H1 (cell line): ENCODE data around the gene OSBPL6. TPM values are rescaled to one million over a fixed set of nuclear protein-coding genes. Genes with fewer than 3 reads are reported as not detected.
A peak's percentile ranks its signal among the peaks of the same experiment; 100 is the strongest.

ENCODE experiments used
- CTCF ChIA-PET: fragments of 300-600 bp; sonication (Branson Sonifier 250); formaldehyde crosslinking; loops from one replicate; lab custom pipeline; 2021; ENCODE audit not compliant: partially characterized antibody; lab: Charles Lee
- POLR2A ChIA-PET: fragments of 300-600 bp; sonication (Branson Sonifier 250); formaldehyde crosslinking; loops from one replicate; lab custom pipeline; 2021; ENCODE audit warnings: inconsistent platforms; ENCODE audit not compliant: partially characterized antibody; lab: Charles Lee
- DNase-seq, 2 experiments: peaks; one replicate each; pipeline versions ENCODE4 v3.0.0 to v3.0.0-alpha.2; 2010 to 2022; ENCODE audit warnings: low spot score in 2 of 2, low read depth in 1 of 2, mixed read lengths in 1 of 2
- FAIRE-seq: peaks from 2 replicates; lab custom pipeline; 2011; peaks lifted over from hg19 to GRCh38; lab: Jason Lieb, UNC
- H2AFZ ChIP-seq: 2 replicates; pipeline ENCODE4 v1.8.1; 2012; ENCODE audit warnings: low read length, inconsistent platforms
- H2AK5ac ChIP-seq: 2 replicates; pipeline ENCODE4 v1.6.1; 2013; ENCODE audit warnings: low read depth, low read length
- H2BK120ac ChIP-seq: replicated peaks from 2 replicates; pipeline ENCODE3; 2013; ENCODE audit warnings: low read depth, low read length, inconsistent platforms
- H2BK12ac ChIP-seq: 2 replicates; pipeline ENCODE4 v1.6.1; 2013; ENCODE audit warnings: low read depth, low read length
- H2BK15ac ChIP-seq: 2 replicates; pipeline ENCODE4 v1.6.1; 2013; ENCODE audit warnings: low read length
- H2BK20ac ChIP-seq: 2 replicates; pipeline ENCODE4 v1.6.1; 2013; ENCODE audit warnings: low read length
- H2BK5ac ChIP-seq: 2 replicates; pipeline ENCODE4 v1.6.1; 2013; ENCODE audit warnings: low read depth, low read length
- H3K14ac ChIP-seq: 2 replicates; pipeline ENCODE4 v1.6.1; 2013; ENCODE audit warnings: inconsistent platforms; ENCODE audit not compliant: insufficient read length
- H3K18ac ChIP-seq: 2 replicates; pipeline ENCODE4 v1.6.1; 2013; ENCODE audit warnings: low read length; ENCODE audit errors: extremely low read depth
- H3K23ac ChIP-seq: 2 replicates; pipeline ENCODE4 v1.6.1; 2013; ENCODE audit warnings: inconsistent platforms; ENCODE audit not compliant: insufficient read length
- H3K23me2 ChIP-seq: 2 replicates; pipeline ENCODE4 v1.6.1; 2013; ENCODE audit warnings: low read depth, low read length
- H3K27ac ChIP-seq: 2 replicates; pipeline ENCODE4 v1.6.1; 2011; ENCODE audit warnings: low read depth, low read length, inconsistent platforms
- H3K27me3 ChIP-seq, 4 experiments: replicated peaks in 1 of 4; 1 replicate in 1 of 4; 2 replicates in 3 of 4; pipeline versions ENCODE4 v1.6.1 to v1.8.1; 2011 to 2013; ENCODE audit warnings: low read length in 3 of 4, mild to moderate bottlenecking in 3 of 4, inconsistent platforms in 2 of 4, mixed read lengths in 2 of 4, moderate library complexity in 1 of 4; ENCODE audit not compliant: control insufficient read depth in 3 of 4, insufficient read depth in 3 of 4; ENCODE audit errors: extremely low read depth in 1 of 4
- H3K36me3 ChIP-seq, 4 experiments: 2 replicates each; pipeline versions ENCODE4 v1.6.1 to v1.8.1; 2011 to 2013; ENCODE audit warnings: mild to moderate bottlenecking in 4 of 4, low read length in 3 of 4, moderate library complexity in 2 of 4, control low read depth in 1 of 4, inconsistent platforms in 1 of 4; ENCODE audit not compliant: insufficient read depth in 4 of 4, control insufficient read depth in 2 of 4
- H3K4ac ChIP-seq: replicated peaks from 2 replicates; pipeline ENCODE3; 2013; ENCODE audit warnings: low read length, low read depth, mixed read lengths, inconsistent platforms; ENCODE audit not compliant: insufficient read length
- H3K4me1 ChIP-seq, 4 experiments: replicated peaks in 1 of 4; 1 replicate in 1 of 4; 2 replicates in 3 of 4; pipeline versions ENCODE4 v1.6.1 to v1.8.1; 2011 to 2013; ENCODE audit warnings: low read length in 3 of 4, inconsistent platforms in 2 of 4, mixed read lengths in 1 of 4; ENCODE audit not compliant: insufficient read depth in 4 of 4, control insufficient read depth in 3 of 4
- H3K4me2 ChIP-seq, 2 experiments: 2 replicates each; pipeline versions ENCODE4 v1.6.1 to v1.8.1; 2011 to 2013; ENCODE audit warnings: low read depth in 2 of 2, low read length in 2 of 2, control low read depth in 1 of 2, inconsistent platforms in 1 of 2, mild to moderate bottlenecking in 1 of 2; ENCODE audit not compliant: insufficient read depth in 1 of 2
- H3K4me3 ChIP-seq, 4 experiments: fragments of 200-600, 300-600 bp in 1 of 4; sonication (generic), shearing (Covaris generic), sonication (Bioruptor Twin) in 1 of 4; 2 replicates each; pipeline versions ENCODE4 v1.5.1 to v1.8.1; 2011 to 2016; ENCODE audit warnings: low read length in 4 of 4, low read depth in 3 of 4, control low read depth in 2 of 4, inconsistent platforms in 2 of 4, mild to moderate bottlenecking in 2 of 4, mixed read lengths in 1 of 4, moderate library complexity in 1 of 4; ENCODE audit not compliant: insufficient read depth in 2 of 4; ENCODE audit errors: extremely low read depth in 1 of 4
- H3K56ac ChIP-seq: replicated peaks from 2 replicates; pipeline ENCODE3; 2013; ENCODE audit warnings: low read depth, mild to moderate bottlenecking, mixed read lengths, low read length, inconsistent platforms; ENCODE audit not compliant: insufficient read length
- H3K79me1 ChIP-seq: 2 replicates; pipeline ENCODE4 v1.6.1; 2013; ENCODE audit warnings: low read depth, low read length, control low read depth
- H3K79me2 ChIP-seq, 2 experiments: 2 replicates each; pipeline versions ENCODE4 v1.6.1 to v1.8.1; 2012 to 2013; ENCODE audit warnings: low read length in 2 of 2, mild to moderate bottlenecking in 2 of 2, inconsistent platforms in 1 of 2; ENCODE audit not compliant: insufficient read depth in 2 of 2, control insufficient read depth in 1 of 2
- H3K9ac ChIP-seq, 4 experiments: replicated peaks in 1 of 4; 1 replicate in 1 of 4; 2 replicates in 3 of 4; pipeline versions ENCODE4 v1.6.1 to v1.8.1; 2011 to 2013; ENCODE audit warnings: low read depth in 3 of 4, low read length in 3 of 4, control low read depth in 2 of 4, mild to moderate bottlenecking in 2 of 4, moderate library complexity in 2 of 4, inconsistent platforms in 1 of 4; ENCODE audit errors: extremely low read depth in 1 of 4
- H3K9me3 ChIP-seq, 2 experiments: 2 replicates each; pipeline versions ENCODE4 v1.6.1 to v1.8.1; 2012 to 2013; ENCODE audit warnings: mild to moderate bottlenecking in 2 of 2, moderate library complexity in 2 of 2, control low read depth in 1 of 2, inconsistent platforms in 1 of 2, low read depth in 1 of 2, low read length in 1 of 2, mixed read lengths in 1 of 2; ENCODE audit not compliant: insufficient read depth in 2 of 2
- H4K20me1 ChIP-seq, 2 experiments: replicated peaks in 1 of 2; 2 replicates each; pipeline versions ENCODE3 to v1.8.1; 2011 to 2013; ENCODE audit warnings: inconsistent platforms in 2 of 2, low read length in 2 of 2, mild to moderate bottlenecking in 1 of 2; ENCODE audit not compliant: insufficient read depth in 2 of 2, control insufficient read depth in 1 of 2
- H4K5ac ChIP-seq: 2 replicates; pipeline ENCODE4 v1.6.1; 2013; ENCODE audit warnings: low read length, low read depth, mixed read lengths, inconsistent platforms; ENCODE audit not compliant: insufficient read length
- H4K8ac ChIP-seq: 2 replicates; pipeline ENCODE4 v1.8.0; 2013; ENCODE audit warnings: mild to moderate bottlenecking, moderate library complexity, low read length, inconsistent platforms; ENCODE audit not compliant: insufficient read depth; ENCODE audit errors: extremely low read depth
- H4K91ac ChIP-seq: replicated peaks from 2 replicates; pipeline ENCODE3; 2013; ENCODE audit warnings: low read length, mixed read lengths, inconsistent platforms; ENCODE audit not compliant: insufficient read length
- BRCA1 ChIP-seq: IDR thresholded peaks from 2 replicates; pipeline ENCODE4 v1.6.1; 2012; ENCODE audit warnings: low read depth, low read length, improper control_type of control experiment
- CEBPB ChIP-seq: IDR thresholded peaks from 2 replicates; pipeline ENCODE4 v1.6.1; 2012; ENCODE audit warnings: low read depth, low read length
- E2F6 ChIP-seq: IDR thresholded peaks from 2 replicates; pipeline ENCODE4 v1.6.1; 2012; ENCODE audit warnings: inconsistent platforms
- EP300 ChIP-seq, 2 experiments: IDR thresholded peaks; 1 replicate in 1 of 2; 2 replicates in 1 of 2; pipeline ENCODE4 v1.6.1; 2011 to 2012; ENCODE audit warnings: low read depth in 2 of 2, low read length in 2 of 2, mild to moderate bottlenecking in 2 of 2, borderline replicate concordance in 1 of 2, inconsistent platforms in 1 of 2, moderate library complexity in 1 of 2
- KDM1A ChIP-seq: fragments of 200-600, 300-600 bp; sonication (generic); IDR thresholded peaks from 2 replicates; pipeline ENCODE4 v1.7.1; 2016; ENCODE audit warnings: mild to moderate bottlenecking, low read length, borderline replicate concordance
- KDM5A ChIP-seq: fragments of 200-600 bp; IDR thresholded peaks from 2 replicates; pipeline ENCODE4 v1.7.1; 2012; ENCODE audit warnings: mild to moderate bottlenecking, low read length, inconsistent platforms, mixed read lengths
- POLR2A ChIP-seq, 2 experiments: IDR thresholded peaks; 1 replicate in 1 of 2; 2 replicates in 1 of 2; pipeline ENCODE4 v1.6.1; 2011; ENCODE audit warnings: low read depth in 2 of 2, low read length in 2 of 2, mild to moderate bottlenecking in 2 of 2; ENCODE audit errors: control extremely low read depth in 1 of 2
- RNF2 ChIP-seq: fragments of 200-900, 300-1000 bp; sonication (generic); IDR thresholded peaks from 2 replicates; pipeline ENCODE4 v1.7.1; 2016; ENCODE audit warnings: borderline replicate concordance, low read depth, mild to moderate bottlenecking, antibody characterized with exemption, low read length; ENCODE audit not compliant: poor library complexity, severe bottlenecking; ENCODE audit errors: missing control alignments
- RXRA ChIP-seq: IDR thresholded peaks from 2 replicates; pipeline ENCODE4 v1.6.1; 2011; ENCODE audit warnings: low read depth, mild to moderate bottlenecking, low read length, moderate library complexity; ENCODE audit not compliant: insufficient read depth
- SAP30 ChIP-seq: fragments of 300-600 bp; sonication (generic); IDR thresholded peaks from 2 replicates; pipeline ENCODE4 v1.7.1; 2012; ENCODE audit warnings: low read length, moderate library complexity, mild to moderate bottlenecking, inconsistent platforms; ENCODE audit not compliant: insufficient read depth, insufficient replicate concordance
- SIN3A ChIP-seq, 2 experiments: IDR thresholded peaks in 1 of 2; conservative IDR thresholded peaks in 1 of 2; 2 replicates each; pipeline ENCODE4 v1.6.1; 2011 to 2012; ENCODE audit warnings: low read length in 2 of 2, improper control_type of control experiment in 1 of 2, low read depth in 1 of 2, mild to moderate bottlenecking in 1 of 2
- USF2 ChIP-seq: IDR thresholded peaks from 2 replicates; pipeline ENCODE4 v1.6.1; 2011; ENCODE audit warnings: low read length, improper control_type of control experiment
- WGBS, 2 experiments: shearing (Covaris generic) in 1 of 2; methylation state at CpG; one replicate each; pipeline versions ENCODE4 v1.1.6 to v1.1.7; 2013 to 2015; ENCODE audit warnings: low lambda C conversion rate in 2 of 2, mixed read lengths in 2 of 2, inconsistent platforms in 1 of 2, low coverage in 1 of 2, missing lambda C conversion rate in 1 of 2; ENCODE audit not compliant: insufficient replicate concordance in 2 of 2, insufficient coverage in 1 of 2, insufficient read length in 1 of 2; ENCODE audit errors: extremely low coverage in 1 of 2, missing lambda C conversion rate in 1 of 2; 5-methylcytosine and 5-hydroxymethylcytosine counted together
- polyA plus RNA-seq, 7 experiments: library from polyadenylated mRNA; depleted of rRNA in 3 of 7; stranded (reverse) in 5 of 7; unstranded in 2 of 7; fragments of >200 nt in 5 of 7; fragments of 200-250 nt in 2 of 7; gene quantifications; 1 replicate in 5 of 7; 2 replicates in 1 of 7; 4 replicates in 1 of 7; pipeline versions ENCODE4 v1.2.1 to v1.2.3, GENCODE V29; 2011 to 2013; ENCODE audit warnings: missing spikeins in 2 of 7, mixed read lengths in 2 of 7
- total RNA-seq: library from RNA; stranded (reverse); fragmentation: NEBNext Ultra II Directional; extraction: Animal tissue kit (Norgen Biotek cat#: 25700); gene quantifications from 2 replicates; pipeline ENCODE4 v1.2.1, GENCODE V29; 2021

The OSBPL6 gene
- total and polyA plus RNA-seq, 2 of the 8 experiments (the other 6 are each of a cell fraction or from before 2014, with no cell fraction given) = 1.7 to 5.6 TPM

- Histone ChIP-seq H4K91ac (no peak overlapping the region), H3K23me2 (no peaks in the 10 kb centered on the region), H2BK5ac (no peak overlapping the region), H4K20me1 (no peaks in the 10 kb centered on the region), H2AFZ (no peak overlapping the region), H3K4me2 (no peak overlapping the region), H3K27me3 (no peaks in the 10 kb centered on the region), H3K14ac (no peak overlapping the region), H3K27ac (no peak overlapping the region), H3K9me3 (no peaks in the 10 kb centered on the region), H3K79me1 (no peaks in the 10 kb centered on the region), H4K8ac (no peak overlapping the region), H3K79me2 (no peaks in the 10 kb centered on the region), H3K18ac (no peak overlapping the region), H3K9ac (no peak overlapping the region), H2BK120ac (no peak overlapping the region), H2BK20ac (no peak overlapping the region), H2BK12ac (no peak overlapping the region), H3K36me3 (no peaks in the 10 kb centered on the region), H2AK5ac (0 out of 2 replicates have a peak overlapping the region, but pooled peaks have one; percentile 40), H3K4me3 (no peak overlapping the region), H3K23ac (no peak overlapping the region), H3K4ac (no peak overlapping the region), H2BK15ac (no peak overlapping the region), H4K5ac (no peak overlapping the region), H3K4me1 (no peaks in the 10 kb centered on the region), H3K56ac (no peak overlapping the region)
- no peak for DNase-seq
- FAIRE-seq = no peak
- 88% methylated on average over 1 of the region's 1 CpG; no CpG with 5 or more reads in 1 of the 2 experiments for WGBS, 2 experiments
- ChIA-PET POLR2A (no interaction called here), CTCF (interaction anchor here (0.8 kb wide), 1 partner anchor 12 kb away, joined by 4 read pairs; no protein-coding TSS in a partner anchor)
- TF ChIP-seq RNF2 (no peak), RXRA (no peak), SIN3A (conservative IDR thresholded peaks at IDR 0.05 in 1 of 2, IDR thresholded peaks at IDR 0.05 in 1 of 2; ENCODE audit: low read depth in 1 of 2, low read length in 2 of 2) (no peak), KDM5A (no peak), BRCA1 (no peak), POLR2A (IDR thresholded peaks at IDR 0.05; ENCODE audit: control extremely low read depth in 1 of 2, low read depth in 2 of 2, low read length in 2 of 2) (no peak), EP300 (IDR thresholded peaks at IDR 0.05; ENCODE audit: borderline replicate concordance in 1 of 2, low read depth in 2 of 2, low read length in 2 of 2) (no peak), USF2 (no peak), KDM1A (no peak), CEBPB (no peak), E2F6 (no peak), SAP30 (no peak)
These were observed 49.6 kb downstream of the OSBPL6 start for GRCh38 chr2:178243961-178244360.
